Astrocyte of the spinal cord (primary cell): ENCODE results near the gene GNAO1.
A peak's percentile ranks its signal among the peaks of the same experiment; 100 is the strongest.

Experiments used
- DNase-seq: peaks from one replicate; pipeline ENCODE4 v3.0.0; 2011; ENCODE audit warnings: low read depth, low spot score
- H3K4me3 ChIP-seq: 2 replicates; pipeline ENCODE4 v1.5.1; 2011; ENCODE audit warnings: low read depth, mild to moderate bottlenecking, low read length, moderate library complexity
- in situ Hi-C: cut with HindIII; loops from 2 replicates; pipeline ENCODE4 v1.10.0; 2017; ENCODE audit warnings: low sequenced_read_pairs
- TF ChIP-seq, protein P1 (sequence below): IDR thresholded peaks from 2 replicates; pipeline ENCODE4 v1.5.1; 2012; ENCODE audit warnings: low read depth, mild to moderate bottlenecking, low read length, inconsistent platforms

GNAO1 gene

DNA sequence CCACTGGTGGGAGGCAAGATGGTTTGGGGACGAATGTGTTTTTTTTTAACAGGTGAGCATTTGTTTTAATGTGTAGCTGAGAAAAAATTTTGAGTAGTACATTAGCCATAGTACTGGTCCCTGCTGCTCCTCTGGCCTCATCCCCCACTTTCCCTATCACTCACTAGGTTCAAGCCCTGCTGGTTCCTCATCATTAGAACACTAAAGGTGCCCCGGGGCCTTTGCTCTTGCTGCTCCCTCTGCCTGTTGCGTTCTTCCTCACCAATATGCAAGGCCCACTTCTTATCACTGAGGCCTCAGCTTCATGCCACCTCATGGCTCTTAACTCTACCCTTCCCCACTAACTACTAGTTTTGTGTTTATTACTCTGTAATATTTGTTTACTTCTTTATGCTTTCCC, 74.5 kb downstream of the GNAO1 start:
- no peak for DNase-seq
- H3K4me3 ChIP-seq: no peak overlapping the region
- in situ Hi-C loops: no loop called here
- TF ChIP-seq, protein P1, sequence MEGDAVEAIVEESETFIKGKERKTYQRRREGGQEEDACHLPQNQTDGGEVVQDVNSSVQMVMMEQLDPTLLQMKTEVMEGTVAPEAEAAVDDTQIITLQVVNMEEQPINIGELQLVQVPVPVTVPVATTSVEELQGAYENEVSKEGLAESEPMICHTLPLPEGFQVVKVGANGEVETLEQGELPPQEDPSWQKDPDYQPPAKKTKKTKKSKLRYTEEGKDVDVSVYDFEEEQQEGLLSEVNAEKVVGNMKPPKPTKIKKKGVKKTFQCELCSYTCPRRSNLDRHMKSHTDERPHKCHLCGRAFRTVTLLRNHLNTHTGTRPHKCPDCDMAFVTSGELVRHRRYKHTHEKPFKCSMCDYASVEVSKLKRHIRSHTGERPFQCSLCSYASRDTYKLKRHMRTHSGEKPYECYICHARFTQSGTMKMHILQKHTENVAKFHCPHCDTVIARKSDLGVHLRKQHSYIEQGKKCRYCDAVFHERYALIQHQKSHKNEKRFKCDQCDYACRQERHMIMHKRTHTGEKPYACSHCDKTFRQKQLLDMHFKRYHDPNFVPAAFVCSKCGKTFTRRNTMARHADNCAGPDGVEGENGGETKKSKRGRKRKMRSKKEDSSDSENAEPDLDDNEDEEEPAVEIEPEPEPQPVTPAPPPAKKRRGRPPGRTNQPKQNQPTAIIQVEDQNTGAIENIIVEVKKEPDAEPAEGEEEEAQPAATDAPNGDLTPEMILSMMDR: no peak

DNA sequence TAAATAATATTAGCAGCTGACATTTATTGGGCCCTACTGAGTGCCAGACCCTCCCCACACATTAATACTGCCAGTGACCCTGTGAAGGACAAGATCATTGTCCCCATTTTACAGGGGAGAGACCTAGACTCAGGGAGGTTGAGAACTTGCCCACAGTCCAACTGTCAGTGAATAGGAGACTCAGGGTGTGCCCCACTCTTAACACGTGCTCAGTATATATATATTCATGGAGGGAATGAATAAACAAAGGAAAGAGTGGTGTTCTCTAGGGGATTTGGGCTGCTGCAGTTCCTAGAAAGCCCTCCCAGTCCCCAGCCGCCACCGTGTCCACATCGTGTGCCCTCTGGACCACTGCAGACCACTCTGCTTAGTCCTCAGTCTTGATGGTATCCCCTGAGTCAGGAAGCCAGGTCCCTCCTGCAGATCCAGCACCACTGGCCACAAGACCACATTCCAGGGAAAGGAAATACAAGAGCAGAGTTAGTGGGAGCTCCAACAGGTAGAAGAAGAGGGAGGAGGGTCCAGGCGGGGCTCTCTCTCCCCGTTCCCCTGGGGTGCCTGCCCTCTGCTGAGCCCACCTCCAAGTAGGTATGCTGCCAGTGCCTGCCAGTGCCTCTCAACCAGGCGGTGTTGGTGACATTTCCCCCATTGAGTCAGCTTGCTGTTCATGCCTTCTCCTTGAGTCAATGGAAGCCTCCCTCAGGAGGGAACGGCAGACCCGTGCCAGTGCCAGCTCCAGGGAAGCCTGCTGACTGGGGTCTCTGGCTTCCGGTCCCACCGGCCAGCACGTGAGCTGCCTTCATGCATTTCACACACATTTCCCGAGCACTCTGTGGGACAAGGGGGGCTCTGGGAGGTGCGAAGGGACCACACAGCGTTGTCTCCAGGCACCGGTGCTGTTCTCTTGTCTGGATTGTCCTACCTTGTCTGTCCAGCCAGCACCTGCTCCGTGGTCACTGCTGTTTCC, 75.6 kb downstream of the GNAO1 start:
- no peak overlapping the region for H3K4me3 ChIP-seq
- DNase-seq: no peak
- in situ Hi-C loops: no loop called here
- TF ChIP-seq, protein P1: no peak

DNA sequence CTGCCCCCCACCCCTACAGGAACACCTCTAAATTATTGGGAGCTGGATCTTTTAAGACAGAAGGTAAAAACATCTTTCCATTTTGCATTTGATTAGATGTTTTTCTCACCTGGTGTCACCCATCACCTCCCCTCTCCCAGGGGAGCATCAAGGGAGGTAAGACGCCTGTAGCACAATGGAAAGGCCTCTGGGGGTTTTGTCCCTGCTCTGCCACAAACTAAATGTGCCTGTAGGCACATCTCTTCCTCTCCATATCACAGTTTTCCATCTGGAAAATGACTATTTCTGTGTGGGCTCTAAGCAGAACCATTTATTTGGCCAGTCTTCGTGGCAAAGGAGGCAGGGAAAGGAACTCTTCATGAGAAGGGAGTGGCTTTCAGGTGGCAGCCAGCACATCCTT, 76.6 kb downstream of the GNAO1 start:
- no peak for DNase-seq
- H3K4me3 ChIP-seq: no peak overlapping the region
- TF ChIP-seq, protein P1: no peak
- in situ Hi-C loops: no loop called here

DNA sequence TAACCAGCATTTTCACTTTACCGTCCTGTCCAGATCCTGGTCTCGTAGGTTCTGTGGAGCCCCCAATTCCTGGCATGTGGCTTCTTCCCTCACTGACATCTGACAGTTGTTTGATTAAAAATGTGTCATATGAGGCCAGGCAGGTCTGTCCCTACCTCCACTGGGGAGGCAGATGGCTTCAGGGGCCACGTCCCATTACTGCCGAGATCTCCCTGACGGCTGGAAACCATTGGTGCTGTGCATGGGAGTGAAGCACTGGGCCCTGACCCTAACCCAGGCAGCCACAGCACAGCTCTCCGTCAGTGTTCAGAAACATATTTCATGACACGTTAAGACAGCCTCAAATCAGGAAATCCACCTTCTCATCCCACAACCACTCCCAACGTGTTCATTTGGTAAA, 77.5 kb downstream of the GNAO1 start:
- no peak overlapping the region for H3K4me3 ChIP-seq
- in situ Hi-C loops: no loop called here
- no peak for DNase-seq
- TF ChIP-seq, protein P1: no peak

DNA sequence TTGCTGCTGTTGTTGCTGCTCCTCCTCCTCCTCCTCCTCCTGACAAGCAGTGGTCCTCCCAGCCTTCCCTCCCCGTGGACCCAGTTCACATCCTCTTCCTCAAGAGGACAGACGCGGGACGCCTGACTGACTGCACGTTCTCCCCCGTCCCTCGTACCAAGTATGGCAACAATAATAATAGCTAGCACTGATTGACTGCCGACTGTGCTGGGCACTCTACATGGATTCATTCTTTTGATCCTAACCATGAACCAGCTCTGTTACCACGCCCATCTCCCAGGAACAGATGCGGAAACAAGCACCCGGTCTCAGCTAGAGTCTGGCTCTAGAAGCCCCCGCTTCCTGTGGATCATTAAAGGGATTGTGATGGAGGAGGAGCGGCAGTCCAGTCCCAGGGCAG, 78.0 kb downstream of the GNAO1 start:
- TF ChIP-seq, protein P1: no peak
- no peak overlapping the region for H3K4me3 ChIP-seq
- DNase-seq: no peak
- in situ Hi-C loops: no loop called here

DNA sequence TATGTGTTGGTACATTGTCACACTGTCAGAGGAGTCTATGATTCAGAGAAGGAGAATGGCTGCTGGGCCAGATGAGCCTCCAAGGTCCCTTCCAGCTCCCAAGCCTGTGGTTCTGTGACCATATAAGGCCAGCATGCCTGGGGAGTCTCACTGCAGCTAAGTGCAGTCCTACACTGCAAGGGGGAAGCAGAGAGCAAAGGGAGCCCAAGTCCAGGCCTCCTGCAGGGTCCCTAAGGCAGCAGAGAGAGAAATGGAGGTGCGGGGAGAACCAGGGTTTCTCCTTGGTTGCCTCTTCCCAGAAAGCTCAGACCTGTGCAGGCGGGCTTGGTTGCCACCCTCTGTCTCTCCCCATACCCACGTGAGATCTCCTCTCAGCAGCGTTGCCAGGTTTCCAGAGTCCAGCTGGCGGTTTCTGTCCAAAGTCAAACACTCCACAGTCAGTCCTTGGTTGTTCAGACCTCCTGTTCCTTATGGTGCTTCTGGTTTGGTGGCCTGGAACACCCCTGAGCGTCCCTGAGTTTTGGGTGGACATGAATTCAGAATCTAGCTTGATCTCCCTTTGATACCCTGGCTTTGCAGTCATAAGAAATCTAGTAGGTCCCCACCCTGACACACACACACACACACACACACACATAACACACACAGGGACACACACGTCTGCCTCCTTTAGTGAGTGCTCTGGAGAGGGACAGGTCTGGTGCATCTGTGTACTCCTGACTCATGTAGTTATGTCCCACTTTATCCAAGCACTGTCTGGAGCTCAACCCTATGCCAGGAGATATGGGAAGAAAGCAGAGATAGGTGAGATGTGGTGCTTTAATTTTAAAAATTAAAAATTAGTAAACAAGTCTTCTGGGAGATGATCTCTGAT, 78.8 kb downstream of the GNAO1 start:
- peak; percentile 66 for DNase-seq
- TF ChIP-seq, protein P1: peak; percentile 46
- in situ Hi-C loops: no loop called here
- no peak overlapping the region for H3K4me3 ChIP-seq
